ENCODE data around the gene CCL18.
"Not testable (repeated sequence)": the region's sequence is repeated elsewhere in the genome, so short reads cannot be mapped to it uniquely, and the experiment has no call there.

DNA sequence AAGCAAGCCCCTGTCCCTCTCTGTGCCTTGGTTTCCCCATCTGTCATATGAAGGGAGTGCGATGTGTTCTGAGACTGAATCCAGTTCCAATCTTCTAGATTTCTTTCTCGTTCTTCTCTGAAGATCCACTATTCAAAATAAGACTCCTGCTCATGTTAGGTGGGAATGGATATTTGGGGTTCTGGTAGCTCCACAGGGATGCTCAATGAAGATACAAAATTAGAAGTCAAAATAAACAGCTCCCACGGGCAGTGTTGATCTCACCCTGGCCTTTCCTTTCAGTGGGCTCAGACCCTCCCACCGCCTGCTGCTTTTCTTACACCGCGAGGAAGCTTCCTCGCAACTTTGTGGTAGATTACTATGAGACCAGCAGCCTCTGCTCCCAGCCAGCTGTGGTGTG, 40.2 kb downstream of the CCL18 start:
- TF ChIP-seq, protein P1, sequence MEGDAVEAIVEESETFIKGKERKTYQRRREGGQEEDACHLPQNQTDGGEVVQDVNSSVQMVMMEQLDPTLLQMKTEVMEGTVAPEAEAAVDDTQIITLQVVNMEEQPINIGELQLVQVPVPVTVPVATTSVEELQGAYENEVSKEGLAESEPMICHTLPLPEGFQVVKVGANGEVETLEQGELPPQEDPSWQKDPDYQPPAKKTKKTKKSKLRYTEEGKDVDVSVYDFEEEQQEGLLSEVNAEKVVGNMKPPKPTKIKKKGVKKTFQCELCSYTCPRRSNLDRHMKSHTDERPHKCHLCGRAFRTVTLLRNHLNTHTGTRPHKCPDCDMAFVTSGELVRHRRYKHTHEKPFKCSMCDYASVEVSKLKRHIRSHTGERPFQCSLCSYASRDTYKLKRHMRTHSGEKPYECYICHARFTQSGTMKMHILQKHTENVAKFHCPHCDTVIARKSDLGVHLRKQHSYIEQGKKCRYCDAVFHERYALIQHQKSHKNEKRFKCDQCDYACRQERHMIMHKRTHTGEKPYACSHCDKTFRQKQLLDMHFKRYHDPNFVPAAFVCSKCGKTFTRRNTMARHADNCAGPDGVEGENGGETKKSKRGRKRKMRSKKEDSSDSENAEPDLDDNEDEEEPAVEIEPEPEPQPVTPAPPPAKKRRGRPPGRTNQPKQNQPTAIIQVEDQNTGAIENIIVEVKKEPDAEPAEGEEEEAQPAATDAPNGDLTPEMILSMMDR (IDR thresholded peaks at IDR 0.05) = not testable (repeated sequence)
- TF ChIP-seq POLR2A, POLR2AphosphoS5, EP300 (IDR thresholded peaks at IDR 0.05): not testable (repeated sequence)
